Activated naive CD4-positive, alpha-beta T cell treated with anti-CD3 and anti-CD28 coated beads, Interleukin-2, amount 50 U/mL, for 16 hours (primary cell): ENCODE measurements around the gene PDE11A.

ENCODE experiments used
- DNase-seq: peaks from one replicate; pipeline ENCODE4 v3.0.0-alpha.2; 2020

Gene PDE11A

GRCh38 chr2:177756336-177756735 is 316.2 kb downstream of the PDE11A start:
- no peak for DNase-seq

GRCh38 chr2:177754492-177754873 is 318.1 kb downstream of the PDE11A start:
- no peak for DNase-seq

- DNase-seq = no peak
Observed at GRCh38 chr2:177753682-177754491, 318.7 kb downstream of the PDE11A start.

- no peak for DNase-seq
Observed at GRCh38 chr2:177748360-177748759, 324.2 kb downstream of the PDE11A start.

GRCh38 chr2:177747384-177747783 is 325.2 kb downstream of the PDE11A start:
- no peak for DNase-seq

- no peak for DNase-seq
Observed at GRCh38 chr2:177746358-177746757, 326.2 kb downstream of the PDE11A start.

GRCh38 chr2:177745531-177745930 is 327.0 kb downstream of the PDE11A start:
- DNase-seq = no peak

- DNase-seq = no peak
Observed at GRCh38 chr2:177742851-177743250, 329.7 kb downstream of the PDE11A start.

- DNase-seq = no peak
Observed at GRCh38 chr2:177741866-177742265, 330.7 kb downstream of the PDE11A start.

- no peak for DNase-seq
Observed at GRCh38 chr2:177740700-177741099, 331.9 kb downstream of the PDE11A start.

GRCh38 chr2:177738461-177739235 is 333.9 kb downstream of the PDE11A start:
- no peak for DNase-seq

GRCh38 chr2:177735318-177735803 is 337.2 kb downstream of the PDE11A start:
- DNase-seq = no peak

GRCh38 chr2:177733322-177733855 is 339.2 kb downstream of the PDE11A start:
- DNase-seq = no peak

- DNase-seq = no peak
Observed at GRCh38 chr2:177731384-177731783, 341.2 kb downstream of the PDE11A start.

- no peak for DNase-seq
Observed at GRCh38 chr2:177730792-177731191, 341.8 kb downstream of the PDE11A start.

- no peak for DNase-seq
Observed at GRCh38 chr2:177730363-177730762, 342.2 kb downstream of the PDE11A start.

- no peak for DNase-seq
Observed at GRCh38 chr2:177728920-177729319, 343.7 kb downstream of the PDE11A start.

- no peak for DNase-seq
Observed at GRCh38 chr2:177728399-177728765, 344.2 kb downstream of the PDE11A start.

- DNase-seq = no peak
Observed at GRCh38 chr2:177727577-177728398, 344.8 kb downstream of the PDE11A start.

GRCh38 chr2:177726931-177727348 is 345.6 kb downstream of the PDE11A start:
- no peak for DNase-seq

- peak; percentile 21 for DNase-seq
Observed at GRCh38 chr2:177724398-177725287, 347.9 kb downstream of the PDE11A start.

- no peak for DNase-seq
Observed at GRCh38 chr2:177723235-177723634, 349.3 kb downstream of the PDE11A start.
